GM18505 (cell line): Measurements from ENCODE around the gene PRKAR2A.
"Not testable (repeated sequence)": the region's sequence is repeated elsewhere in the genome, so short reads cannot be mapped to it uniquely, and the experiment has no call there.

ENCODE experiments used
- ATAC-seq: cut with Tn5 transposase; IDR thresholded peaks from one replicate; pipeline ENCODE4 v1.9.1; 2021; ENCODE audit not compliant: unreplicated experiment
- POLR2A ChIP-seq: IDR thresholded peaks from 4 replicates; pipeline ENCODE4 v1.6.1; 2011; ENCODE audit warnings: borderline replicate concordance; ENCODE audit not compliant: insufficient read depth, insufficient read length; ENCODE audit errors: extremely low read depth

The PRKAR2A gene

GRCh38 chr3:48857641-48858040 is 10.0 kb upstream of the PRKAR2A start:
- no peak for TF ChIP-seq POLR2A
- no peak for ATAC-seq

DNA sequence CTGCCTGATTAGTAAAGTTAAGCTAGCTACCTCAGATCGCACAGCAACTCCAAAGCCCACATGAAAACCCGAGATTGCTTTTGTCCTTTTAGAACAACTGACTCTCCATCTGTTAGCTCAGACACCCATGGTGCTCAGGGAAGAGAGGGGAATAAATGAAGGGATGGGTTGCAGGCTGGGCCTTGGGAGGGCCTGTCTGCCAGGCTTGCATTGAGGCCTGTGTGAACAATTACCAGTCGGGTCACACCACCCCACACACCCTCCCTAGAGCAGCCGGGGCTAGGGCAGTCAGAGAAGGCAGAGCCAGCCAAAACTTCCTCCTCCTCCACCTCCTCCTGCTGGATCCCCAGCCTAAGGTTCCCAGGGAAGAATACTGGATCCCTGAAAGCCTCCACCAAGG is 8.8 kb upstream of the PRKAR2A start:
- TF ChIP-seq POLR2A, result no peak
- ATAC-seq, result no peak

- no peak for ATAC-seq
These were observed 8.2 kb upstream of the PRKAR2A start for GRCh38 chr3:48855681-48856447.

GRCh38 chr3:48852151-48852550 is 4.5 kb upstream of the PRKAR2A start:
- no peak for TF ChIP-seq POLR2A
- ATAC-seq, result no peak

More at GRCh38 chr3:48855681-48856447, 8.2 kb upstream of the PRKAR2A start:
- TF ChIP-seq POLR2A, result no peak

- ATAC-seq, result no peak
These were observed 3.7 kb upstream of the PRKAR2A start for GRCh38 chr3:48851407-48851806.

GRCh38 chr3:48848816-48849515 is 1.3 kb upstream of the PRKAR2A start:
- ATAC-seq, result no peak
- no peak for TF ChIP-seq POLR2A

More at GRCh38 chr3:48851407-48851806, 3.7 kb upstream of the PRKAR2A start:
- no peak for TF ChIP-seq POLR2A

- TF ChIP-seq POLR2A, result no peak
- peak; percentile 36 for ATAC-seq
These were observed 596 bp downstream of the PRKAR2A start for GRCh38 chr3:48847053-48847503.

DNA sequence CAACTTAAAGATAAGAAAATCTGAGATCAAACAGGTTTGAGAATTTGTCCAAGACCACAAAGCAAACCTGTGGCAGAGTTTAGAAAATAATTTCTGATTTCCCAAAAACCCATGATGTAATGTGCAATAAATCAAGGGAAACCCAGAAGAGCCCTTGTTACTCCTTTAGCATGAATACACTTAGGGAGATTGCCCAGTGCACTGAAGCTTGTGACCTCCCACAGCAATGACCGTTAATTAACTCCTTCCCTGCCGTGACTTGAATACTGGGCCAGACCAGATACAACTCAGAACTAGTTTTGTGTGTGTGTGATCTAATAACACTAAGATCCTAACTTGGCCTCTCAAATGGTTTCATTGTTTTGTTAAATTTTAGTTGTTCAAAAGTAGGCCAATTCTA is 2.5 kb downstream of the PRKAR2A start:
- ATAC-seq, result no peak
- no peak for TF ChIP-seq POLR2A

- no peak for ATAC-seq
- TF ChIP-seq POLR2A, result no peak
These were observed 10.5 kb downstream of the PRKAR2A start for GRCh38 chr3:48837163-48837562.

DNA sequence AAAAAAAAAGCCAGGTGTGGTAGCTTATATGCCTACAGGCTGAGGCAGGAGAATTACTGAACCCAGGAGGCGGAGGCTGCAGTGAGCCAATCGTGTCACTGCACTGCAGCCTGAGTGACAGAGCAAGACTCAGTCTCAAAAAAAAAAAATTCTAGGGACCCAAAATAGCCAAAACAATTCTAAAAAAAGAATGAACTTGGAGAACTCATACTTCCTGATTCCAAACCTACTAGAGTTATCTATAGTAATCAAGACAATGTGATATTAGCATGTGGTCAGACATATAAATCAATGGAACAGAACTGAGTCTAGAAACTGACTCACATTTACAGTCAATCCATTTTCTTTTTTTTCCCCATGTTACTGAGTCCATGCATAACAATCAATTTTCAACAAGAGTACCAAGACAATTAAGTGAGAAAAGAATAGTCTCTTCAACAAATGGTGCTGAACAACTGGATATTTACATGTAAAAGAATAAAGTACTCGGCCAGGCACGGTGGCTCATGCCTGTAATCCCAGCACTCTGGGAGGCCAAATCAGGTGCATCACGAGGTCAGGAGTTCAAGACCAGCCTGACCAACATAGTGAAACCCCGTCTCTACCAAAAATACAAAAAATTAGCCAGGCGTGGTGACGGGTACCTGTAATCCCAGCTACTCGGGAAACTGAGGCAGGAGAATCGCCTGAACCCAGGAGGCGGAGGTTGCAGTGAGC is 11.9 kb downstream of the PRKAR2A start:
- no peak for ATAC-seq
- TF ChIP-seq POLR2A, result no peak

DNA sequence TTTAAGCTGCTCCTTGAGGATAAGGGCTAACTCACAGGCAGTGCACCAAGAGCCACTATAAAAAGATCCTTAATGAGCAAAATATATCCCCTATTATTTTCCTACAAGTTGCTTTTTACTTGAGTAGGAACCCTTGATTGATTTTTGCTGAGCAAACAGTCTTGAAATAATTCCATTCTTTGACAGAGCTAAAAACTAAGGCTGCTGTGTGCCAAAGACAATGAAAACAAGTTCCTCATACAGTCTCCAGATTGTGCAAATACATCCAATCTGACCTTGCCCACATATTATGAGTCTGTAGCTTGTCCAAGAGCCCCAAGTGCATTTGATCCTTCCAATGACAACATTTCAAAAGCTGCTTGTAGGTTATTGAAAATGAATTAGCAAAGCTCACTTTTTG is 15.0 kb downstream of the PRKAR2A start:
- no peak for ATAC-seq
- TF ChIP-seq POLR2A, result no peak

DNA sequence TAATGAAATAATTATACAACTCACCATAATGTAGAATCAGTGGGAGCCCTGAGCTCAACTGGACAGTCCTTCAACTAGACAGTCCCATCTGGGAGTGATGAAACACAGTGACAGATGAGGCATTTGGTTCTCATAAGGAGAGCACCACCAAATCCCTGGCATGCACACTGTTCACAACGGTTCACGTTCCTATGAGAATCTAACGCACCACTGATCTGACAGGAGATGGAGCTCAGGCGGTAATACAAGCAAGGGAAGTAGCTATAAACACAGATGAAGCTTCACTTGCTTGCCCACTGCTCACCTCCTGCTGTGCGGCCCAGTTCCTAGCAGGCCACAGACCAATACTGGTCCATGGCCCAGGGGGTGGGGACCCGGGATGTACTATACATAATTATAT is 17.0 kb downstream of the PRKAR2A start:
- TF ChIP-seq POLR2A, result no peak
- no peak for ATAC-seq

DNA sequence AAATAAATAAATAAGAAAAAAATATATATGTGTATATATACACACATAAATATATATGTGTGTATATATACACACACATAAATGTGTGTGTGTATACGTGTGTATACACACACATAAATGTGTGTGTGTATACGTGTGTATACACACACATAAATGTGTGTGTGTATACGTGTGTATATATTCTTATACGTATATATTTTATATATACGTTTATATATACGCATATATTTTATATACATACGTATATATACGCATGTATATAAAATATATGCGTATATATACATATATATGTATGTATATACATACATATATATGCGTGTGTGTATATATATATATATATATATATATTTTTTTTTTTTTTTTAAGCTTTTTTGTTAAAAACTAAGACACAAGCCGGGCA is 18.1 kb downstream of the PRKAR2A start:
- not testable (repeated sequence) for ATAC-seq

- ATAC-seq, result not testable (repeated sequence)
These were observed 19.8 kb downstream of the PRKAR2A start for GRCh38 chr3:48827874-48828273.
